Measurements from ENCODE around the gene RAPGEF2. TPM values are rescaled to one million over a fixed set of nuclear protein-coding genes. Genes with fewer than 3 reads are reported as not detected.

Gene RAPGEF2
- total RNA-seq, 1 experiment from 2014 or later: 9.1 TPM

- no peak for DNase-seq (ENCODE audit: low read depth)
Observed at GRCh38 chr4:159197260-159197884, 94.5 kb downstream of the RAPGEF2 start.

GRCh38 chr4:159197885-159198269 lies 95.0 kb downstream of the RAPGEF2 start:
- DNase-seq (ENCODE audit: low read depth): no peak

GRCh38 chr4:159199826-159200225 lies 96.9 kb downstream of the RAPGEF2 start:
- DNase-seq (ENCODE audit: low read depth): no peak

GRCh38 chr4:159201168-159201567 lies 98.3 kb downstream of the RAPGEF2 start:
- no peak for DNase-seq (ENCODE audit: low read depth)

DNA sequence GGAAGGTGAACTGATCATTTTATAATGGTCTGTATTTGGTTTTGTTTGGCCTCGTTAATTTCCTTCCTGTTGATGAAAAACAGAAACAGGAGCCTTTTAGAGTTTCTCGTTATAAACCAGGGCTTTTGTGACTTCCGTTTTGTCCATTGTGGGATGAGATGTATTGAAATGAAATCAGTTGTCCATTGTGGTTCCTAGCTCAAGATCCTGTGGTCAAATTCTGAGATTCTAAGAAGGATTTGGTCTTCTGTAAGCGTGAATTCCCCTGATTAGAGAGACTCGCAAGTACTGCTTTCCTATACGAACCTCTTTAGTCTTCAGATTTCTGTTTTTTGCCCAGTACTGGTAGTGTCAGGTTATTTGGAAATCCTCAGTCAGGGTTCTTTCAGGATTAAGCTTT lies 101.7 kb downstream of the RAPGEF2 start:
- no peak for DNase-seq (ENCODE audit: low read depth)

GRCh38 chr4:159205466-159205865 lies 102.6 kb downstream of the RAPGEF2 start:
- DNase-seq (ENCODE audit: low read depth): no peak

DNA sequence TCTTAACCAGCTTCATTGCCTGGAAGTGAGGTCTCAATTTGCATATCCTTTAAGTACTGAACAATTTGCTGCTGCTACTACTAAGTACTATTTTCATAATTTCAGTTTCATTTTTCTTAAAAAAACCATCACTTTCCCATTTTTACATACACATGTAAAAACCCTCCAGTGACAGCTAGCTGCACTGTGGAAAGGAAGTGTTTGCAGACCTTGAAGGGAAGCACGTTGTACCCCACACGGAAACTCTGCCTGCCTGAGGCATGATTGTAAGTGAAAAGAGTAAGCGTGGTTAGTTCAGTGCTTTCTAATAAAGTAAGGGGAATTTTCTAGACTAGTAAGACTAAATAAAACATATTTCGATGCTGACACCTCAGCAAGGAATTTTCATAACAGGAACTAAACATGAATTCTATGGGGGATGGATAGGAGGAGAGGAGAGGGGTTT lies 103.6 kb downstream of the RAPGEF2 start:
- peak; percentile 3 for DNase-seq (ENCODE audit: low read depth)

GRCh38 chr4:159209249-159209648 lies 106.4 kb downstream of the RAPGEF2 start:
- DNase-seq (ENCODE audit: low read depth): no peak

DNA sequence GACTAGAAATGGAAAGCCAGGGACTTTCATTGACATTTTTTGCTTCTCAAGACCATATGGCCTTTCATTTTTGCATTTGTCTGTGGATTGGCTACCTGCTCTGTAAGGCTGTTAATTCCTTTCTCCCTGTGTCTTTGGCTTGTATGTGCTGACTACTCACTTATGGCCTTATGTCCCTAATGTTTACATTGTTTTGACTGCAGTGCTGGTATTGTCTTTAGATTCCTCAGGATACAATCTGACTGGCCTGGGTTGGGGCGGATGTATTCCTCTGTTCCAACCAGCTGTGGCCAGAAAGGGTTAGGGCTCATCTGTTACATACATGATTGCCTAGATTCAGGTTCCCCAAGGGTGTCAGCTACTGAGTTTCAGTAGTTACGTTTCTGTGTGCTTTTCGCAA lies 108.1 kb downstream of the RAPGEF2 start:
- no peak for DNase-seq (ENCODE audit: low read depth)

DNA sequence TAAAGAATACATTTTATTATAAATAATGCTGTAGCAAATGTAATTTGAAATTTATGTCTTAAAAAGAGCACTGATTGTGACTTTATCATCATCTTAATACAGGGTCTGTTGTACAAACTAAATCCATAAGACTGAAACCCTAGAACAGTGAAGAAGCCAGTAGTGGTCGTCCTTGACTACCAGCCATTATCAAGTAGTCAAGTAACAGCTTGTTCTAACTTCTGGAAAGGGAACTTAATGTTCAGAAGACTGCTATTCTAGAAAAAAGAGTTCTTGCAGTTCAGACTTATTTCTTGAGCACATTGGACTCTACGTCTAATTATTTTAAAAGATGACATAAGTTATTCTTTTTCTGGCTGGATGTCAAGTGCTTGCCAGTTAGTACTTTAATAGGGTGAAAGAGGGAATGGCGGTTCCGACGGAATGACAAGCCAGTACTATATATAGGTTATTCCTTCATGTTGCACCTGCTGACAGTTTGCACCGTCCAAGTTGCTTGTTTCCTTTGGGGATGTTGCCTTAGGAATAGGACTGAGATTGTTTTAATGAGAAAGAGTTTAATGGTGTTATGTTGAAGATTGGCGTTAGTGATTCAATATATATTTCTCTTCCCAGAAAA lies 109.9 kb downstream of the RAPGEF2 start:
- DNase-seq (ENCODE audit: low read depth): no peak

GRCh38 chr4:159216834-159217233 lies 114.0 kb downstream of the RAPGEF2 start:
- no peak for DNase-seq (ENCODE audit: low read depth)

- no peak for DNase-seq (ENCODE audit: low read depth)
Observed at GRCh38 chr4:159219862-159220261, 117.0 kb downstream of the RAPGEF2 start.

GRCh38 chr4:159220353-159220752 lies 117.5 kb downstream of the RAPGEF2 start:
- no peak for DNase-seq (ENCODE audit: low read depth)

GRCh38 chr4:159221280-159221679 lies 118.4 kb downstream of the RAPGEF2 start:
- no peak for DNase-seq (ENCODE audit: low read depth)

DNA sequence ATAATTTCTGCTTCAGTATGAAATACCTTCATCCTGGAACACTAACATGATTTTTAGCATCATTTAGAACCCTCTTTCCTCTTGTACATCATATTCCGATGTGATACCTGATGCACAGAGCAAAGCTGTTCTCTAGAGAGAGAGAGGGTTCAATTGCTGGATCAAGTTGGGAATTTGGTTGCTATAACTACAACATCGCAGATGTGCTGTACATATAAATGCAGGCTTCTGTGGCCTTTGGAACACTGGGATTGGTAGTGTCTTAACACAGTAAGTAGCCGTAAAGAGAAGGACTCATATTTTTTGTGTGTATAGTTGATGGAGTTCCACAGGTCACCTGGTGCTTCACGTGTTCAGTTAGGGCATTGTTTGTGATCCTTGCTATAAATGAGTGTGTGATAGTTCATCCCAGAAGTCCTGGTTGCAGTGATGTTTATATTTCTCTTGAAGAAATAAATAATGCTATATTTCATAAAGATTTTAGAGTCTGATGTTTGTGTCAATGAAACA lies 119.2 kb downstream of the RAPGEF2 start:
- no peak for DNase-seq (ENCODE audit: low read depth)

DNA sequence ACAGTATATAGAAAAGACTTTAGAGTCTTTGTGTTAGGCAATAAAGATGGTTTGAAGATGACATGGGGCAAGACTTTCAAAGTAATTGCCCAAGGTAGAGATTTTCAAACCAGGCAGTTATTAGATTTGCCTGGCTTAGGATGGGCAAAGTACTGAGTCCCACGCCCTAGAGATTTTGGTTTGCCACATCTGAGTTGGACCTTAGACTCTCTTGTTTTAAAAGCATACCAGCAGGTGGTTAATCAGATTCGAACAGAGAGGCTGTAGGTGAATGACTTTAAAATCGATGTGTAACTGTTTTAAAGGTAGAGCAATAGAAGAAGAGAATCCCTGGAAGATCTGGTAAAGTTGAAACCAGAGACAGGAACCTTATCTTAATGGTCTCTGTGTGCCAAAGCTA lies 121.5 kb downstream of the RAPGEF2 start:
- DNase-seq (ENCODE audit: low read depth): no peak

- peak; percentile 5 for DNase-seq (ENCODE audit: low read depth)
Observed at GRCh38 chr4:159227378-159227777, 124.5 kb downstream of the RAPGEF2 start.

DNA sequence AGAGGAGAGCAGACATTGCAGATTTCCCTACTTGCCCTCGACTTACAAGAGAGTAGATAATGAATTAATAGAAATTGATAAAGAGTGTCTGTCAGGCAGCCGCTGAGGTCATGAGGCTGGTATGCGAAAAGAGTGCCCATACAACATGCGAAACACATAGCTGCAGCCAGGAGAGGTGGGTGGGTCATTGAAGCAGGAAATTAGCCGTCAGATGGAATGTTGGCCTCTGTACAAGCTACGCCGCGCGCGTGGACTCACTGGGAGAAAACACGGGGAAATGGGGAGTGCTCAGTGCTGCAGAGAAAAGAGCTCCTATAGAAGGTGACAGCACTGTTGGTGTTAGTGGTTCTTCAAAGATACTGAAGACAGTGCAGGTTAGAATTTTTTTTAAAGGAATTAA lies 125.1 kb downstream of the RAPGEF2 start:
- DNase-seq (ENCODE audit: low read depth): peak; percentile 71

GRCh38 chr4:159229164-159229563 lies 126.3 kb downstream of the RAPGEF2 start:
- peak; percentile 28 for DNase-seq (ENCODE audit: low read depth)

- DNase-seq (ENCODE audit: low read depth): no peak
Observed at GRCh38 chr4:159232465-159233106, 129.7 kb downstream of the RAPGEF2 start.

DNA sequence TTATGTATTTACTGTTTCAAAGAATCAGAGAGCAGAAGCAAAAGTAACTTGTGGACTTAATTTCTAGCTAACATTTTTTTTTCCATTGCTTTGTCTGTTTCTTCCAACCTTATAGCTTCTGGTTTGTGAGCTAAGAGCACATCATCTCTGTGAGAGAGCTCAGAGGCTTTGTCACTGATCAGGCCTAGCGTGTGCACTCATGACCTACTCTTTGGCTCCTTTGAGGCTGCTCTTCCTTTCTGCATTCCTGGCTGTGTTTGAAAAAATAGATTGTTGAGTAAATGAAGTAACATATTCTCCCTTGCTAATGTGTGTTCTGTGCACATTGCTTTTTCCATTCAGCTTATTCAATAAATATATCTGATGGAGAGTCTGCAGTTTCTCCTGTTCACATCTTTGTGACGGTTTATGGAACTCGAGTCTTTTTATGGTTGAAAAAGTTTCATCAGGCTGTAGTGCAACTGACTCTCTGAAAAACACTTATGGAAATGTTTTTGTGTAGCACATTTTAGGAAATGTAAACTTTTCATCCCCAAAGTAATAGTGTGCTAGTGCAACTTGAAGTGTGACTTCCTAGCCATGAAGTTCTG lies 133.0 kb downstream of the RAPGEF2 start:
- no peak for DNase-seq (ENCODE audit: low read depth)

DNA sequence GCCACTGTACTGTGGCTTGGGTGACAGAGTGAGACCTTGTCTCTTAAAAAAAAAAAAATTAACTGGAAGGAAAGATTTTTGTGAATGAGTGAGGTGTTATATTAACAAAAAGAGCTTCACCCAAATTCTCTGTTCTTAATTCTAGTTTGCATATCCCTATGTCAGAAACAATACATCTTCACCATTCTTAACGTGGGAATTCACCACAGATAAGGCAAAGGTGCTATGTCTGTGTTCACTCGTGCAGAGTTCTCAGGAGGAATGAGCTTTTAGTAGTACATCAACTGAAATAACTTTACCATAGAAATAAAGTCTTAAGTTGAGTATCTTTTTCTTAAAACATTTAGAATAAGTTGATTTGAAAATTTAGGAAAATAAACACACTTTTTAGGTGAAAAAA lies 135.1 kb downstream of the RAPGEF2 start:
- no peak for DNase-seq (ENCODE audit: low read depth)

DNA sequence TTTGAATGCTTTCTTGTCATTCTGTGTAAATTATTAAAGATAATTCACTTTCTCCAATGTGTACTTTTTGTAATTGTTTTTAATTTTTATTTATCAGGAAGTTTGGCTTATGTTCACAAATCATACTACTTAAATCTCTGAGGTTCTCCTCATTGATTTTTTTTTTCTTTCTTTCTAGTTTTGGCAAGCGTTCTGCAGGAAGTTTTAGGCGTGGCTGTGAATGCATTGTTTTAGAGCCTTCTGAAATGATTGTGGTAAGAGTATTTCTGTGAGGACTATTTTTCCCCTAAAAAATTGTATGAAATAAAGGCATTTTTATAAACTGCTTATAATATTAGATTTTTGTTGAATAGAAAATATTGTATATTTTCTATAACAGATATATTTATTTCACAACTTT lies 135.8 kb downstream of the RAPGEF2 start:
- DNase-seq (ENCODE audit: low read depth): no peak

Data from Daoy (cell line).